ENCODE measurements around the gene CUX1. TPM values are rescaled to one million over a fixed set of nuclear protein-coding genes. Genes with fewer than 3 reads are reported as not detected.
A peak's percentile ranks its signal among the peaks of the same experiment; 100 is the strongest.

CUX1 gene
- total RNA-seq, 1 donor from 2014 or later: 89.1 TPM

- Mint-ChIP-seq H3K27me3 (ENCODE audit: unreplicated experiment) (no peaks in the 10 kb centered on the region), H3K9me3 (ENCODE audit: unreplicated experiment) (no peaks in the 10 kb centered on the region), H3K4me1 (ENCODE audit: unreplicated experiment) (no peaks in the 10 kb centered on the region)
These were observed 279.4 kb downstream of the CUX1 start for GRCh38 chr7:102096706-102097427.

GRCh38 chr7:102097601-102098161 lies 280.3 kb downstream of the CUX1 start:
- DNase-seq (ENCODE audit: extremely low spot score, unreplicated experiment): peak; percentile 38
- Mint-ChIP-seq H3K4me3 (ENCODE audit: unreplicated experiment) (no peak overlapping the region), H3K27ac (ENCODE audit: unreplicated experiment) (no peak overlapping the region), H3K27me3 (ENCODE audit: unreplicated experiment) (no peaks in the 10 kb centered on the region), H3K36me3 (ENCODE audit: unreplicated experiment) (peaks cover 7% of the 10 kb centered on the region), H3K9me3 (ENCODE audit: unreplicated experiment) (no peaks in the 10 kb centered on the region), H3K4me1 (ENCODE audit: unreplicated experiment) (no peaks in the 10 kb centered on the region)
- TF ChIP-seq CTCF (IDR thresholded peaks at IDR 0.05): no peak

More at GRCh38 chr7:102096706-102097427, 279.4 kb downstream of the CUX1 start:
- Mint-ChIP-seq H3K27ac (ENCODE audit: unreplicated experiment) (no peak overlapping the region), H3K4me3 (ENCODE audit: unreplicated experiment) (no peak overlapping the region), H3K36me3 (ENCODE audit: unreplicated experiment) (peaks cover 10% of the 10 kb centered on the region)
- no peak for TF ChIP-seq CTCF (IDR thresholded peaks at IDR 0.05)
- peak; percentile 70 for DNase-seq (ENCODE audit: extremely low spot score, unreplicated experiment)

- Mint-ChIP-seq H3K4me3 (ENCODE audit: unreplicated experiment) (no peak overlapping the region), H3K4me1 (ENCODE audit: unreplicated experiment) (no peaks in the 10 kb centered on the region), H3K27me3 (ENCODE audit: unreplicated experiment) (no peaks in the 10 kb centered on the region), H3K9me3 (ENCODE audit: unreplicated experiment) (no peaks in the 10 kb centered on the region), H3K27ac (ENCODE audit: unreplicated experiment) (no peak overlapping the region), H3K36me3 (ENCODE audit: unreplicated experiment) (peaks cover 13% of the 10 kb centered on the region)
- TF ChIP-seq CTCF (IDR thresholded peaks at IDR 0.05): no peak
- peak; percentile 71 for DNase-seq (ENCODE audit: extremely low spot score, unreplicated experiment)
These were observed 281.6 kb downstream of the CUX1 start for GRCh38 chr7:102098986-102099385.

- TF ChIP-seq CTCF (IDR thresholded peaks at IDR 0.05): no peak
- peaks cover 17% of the 10 kb centered on the region for H3K36me3 Mint-ChIP-seq (ENCODE audit: unreplicated experiment)
- no peak overlapping the region for H3K4me3 Mint-ChIP-seq (ENCODE audit: unreplicated experiment)
- H3K9me3 Mint-ChIP-seq (ENCODE audit: unreplicated experiment): no peaks in the 10 kb centered on the region
- H3K27ac Mint-ChIP-seq (ENCODE audit: unreplicated experiment): no peak overlapping the region
- H3K27me3 Mint-ChIP-seq (ENCODE audit: unreplicated experiment): no peaks in the 10 kb centered on the region
- DNase-seq (ENCODE audit: extremely low spot score, unreplicated experiment): peak; percentile 21
- no peaks in the 10 kb centered on the region for H3K4me1 Mint-ChIP-seq (ENCODE audit: unreplicated experiment)
These were observed 282.0 kb downstream of the CUX1 start for GRCh38 chr7:102099474-102099873.

- DNase-seq (ENCODE audit: extremely low spot score, unreplicated experiment): peak; percentile 76
- Mint-ChIP-seq H3K4me1 (ENCODE audit: unreplicated experiment) (no peaks in the 10 kb centered on the region), H3K36me3 (ENCODE audit: unreplicated experiment) (peaks cover 18% of the 10 kb centered on the region), H3K27ac (ENCODE audit: unreplicated experiment) (no peak overlapping the region), H3K9me3 (ENCODE audit: unreplicated experiment) (no peaks in the 10 kb centered on the region), H3K27me3 (ENCODE audit: unreplicated experiment) (no peaks in the 10 kb centered on the region), H3K4me3 (ENCODE audit: unreplicated experiment) (no peak overlapping the region)
- TF ChIP-seq CTCF (IDR thresholded peaks at IDR 0.05): no peak
These were observed 283.7 kb downstream of the CUX1 start for GRCh38 chr7:102101111-102101551.
